ENCODE measurements around the gene DENND1A. TPM values are rescaled to one million over a fixed set of nuclear protein-coding genes. Genes with fewer than 3 reads are reported as not detected.

DENND1A gene
- total RNA-seq, 3 donors from 2014 or later, result 18.4 to 21.3 (median 20.1) TPM

DNA sequence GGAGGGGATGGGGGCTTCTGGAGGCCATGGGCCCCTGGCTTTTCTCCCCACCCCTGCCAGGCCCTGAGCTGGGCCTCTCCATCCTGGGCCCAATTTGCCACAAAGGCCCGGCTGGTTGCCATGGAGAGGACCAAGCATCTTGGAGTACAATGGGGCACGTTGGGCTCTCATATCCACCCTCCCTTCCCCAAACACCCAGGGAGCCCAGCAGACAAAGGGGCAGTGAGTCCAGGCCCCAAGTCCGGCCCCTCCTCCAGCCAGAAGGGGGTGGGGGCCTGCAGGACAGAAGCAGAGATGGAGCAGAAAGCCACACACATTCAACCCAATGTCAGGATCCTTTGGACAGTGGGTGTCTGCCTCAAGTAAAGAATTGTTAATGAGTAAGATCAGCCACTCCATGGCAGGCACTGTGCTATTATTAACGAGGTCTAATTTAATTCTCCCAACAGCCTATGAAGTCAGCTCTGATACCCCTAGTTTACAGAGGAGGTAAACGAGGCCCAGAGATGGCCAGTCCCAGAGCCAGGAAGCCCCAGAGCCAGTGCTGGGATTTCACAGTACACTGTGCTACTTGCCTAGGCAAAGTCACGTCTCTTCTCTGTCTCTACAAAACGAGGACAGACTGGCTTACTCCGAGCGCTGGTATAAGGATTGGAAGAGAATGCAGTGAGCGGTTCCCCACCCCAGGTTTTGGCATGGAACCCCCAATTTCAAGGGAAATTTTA lies 571.6 kb downstream of the DENND1A start:
- H3K27ac ChIP-seq, result no peak overlapping the region
- no peaks in the 10 kb centered on the region for H3K27me3 ChIP-seq
- no peak for DNase-seq (ENCODE audit: low spot score in 2 of 2)
- TF ChIP-seq POLR2AphosphoS5 (IDR thresholded peaks at IDR 0.05) (no peak), POLR2A (IDR thresholded peaks at IDR 0.05) (no peak)
- TF ChIP-seq, protein P1, sequence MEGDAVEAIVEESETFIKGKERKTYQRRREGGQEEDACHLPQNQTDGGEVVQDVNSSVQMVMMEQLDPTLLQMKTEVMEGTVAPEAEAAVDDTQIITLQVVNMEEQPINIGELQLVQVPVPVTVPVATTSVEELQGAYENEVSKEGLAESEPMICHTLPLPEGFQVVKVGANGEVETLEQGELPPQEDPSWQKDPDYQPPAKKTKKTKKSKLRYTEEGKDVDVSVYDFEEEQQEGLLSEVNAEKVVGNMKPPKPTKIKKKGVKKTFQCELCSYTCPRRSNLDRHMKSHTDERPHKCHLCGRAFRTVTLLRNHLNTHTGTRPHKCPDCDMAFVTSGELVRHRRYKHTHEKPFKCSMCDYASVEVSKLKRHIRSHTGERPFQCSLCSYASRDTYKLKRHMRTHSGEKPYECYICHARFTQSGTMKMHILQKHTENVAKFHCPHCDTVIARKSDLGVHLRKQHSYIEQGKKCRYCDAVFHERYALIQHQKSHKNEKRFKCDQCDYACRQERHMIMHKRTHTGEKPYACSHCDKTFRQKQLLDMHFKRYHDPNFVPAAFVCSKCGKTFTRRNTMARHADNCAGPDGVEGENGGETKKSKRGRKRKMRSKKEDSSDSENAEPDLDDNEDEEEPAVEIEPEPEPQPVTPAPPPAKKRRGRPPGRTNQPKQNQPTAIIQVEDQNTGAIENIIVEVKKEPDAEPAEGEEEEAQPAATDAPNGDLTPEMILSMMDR (IDR thresholded peaks at IDR 0.05), result no peak
- no peak overlapping the region for H3K4me3 ChIP-seq
- intact Hi-C loops (cut with DNase I; ENCODE audit: low total_unique reads), result no loop called here
- no peaks in the 10 kb centered on the region for H3K36me3 ChIP-seq
- H3K4me1 ChIP-seq, result no peaks in the 10 kb centered on the region
- H3K9me3 ChIP-seq, result no peaks in the 10 kb centered on the region

DNA sequence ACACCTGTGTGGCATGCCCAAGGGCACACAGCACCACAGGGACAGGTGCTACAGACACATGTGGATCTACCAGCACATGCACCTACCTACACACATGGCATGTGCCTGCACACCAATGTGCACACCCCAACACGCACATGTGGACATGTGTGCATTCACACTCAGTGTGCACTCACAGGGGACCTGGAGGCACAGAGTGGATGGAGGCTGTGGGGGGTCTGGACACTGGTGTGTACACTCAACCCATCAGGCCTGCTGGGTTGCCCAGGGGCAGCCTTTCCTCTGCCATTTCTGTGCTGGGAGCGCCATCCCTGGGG lies 572.2 kb downstream of the DENND1A start:
- DNase-seq (ENCODE audit: low spot score in 2 of 2), result no peak
- no peaks in the 10 kb centered on the region for H3K36me3 ChIP-seq
- no peaks in the 10 kb centered on the region for H3K9me3 ChIP-seq
- H3K27ac ChIP-seq, result no peak overlapping the region
- no peaks in the 10 kb centered on the region for H3K4me1 ChIP-seq
- intact Hi-C loops (cut with DNase I; ENCODE audit: low total_unique reads), result no loop called here
- H3K27me3 ChIP-seq, result no peaks in the 10 kb centered on the region
- no peak overlapping the region for H3K4me3 ChIP-seq
- no peak for TF ChIP-seq POLR2AphosphoS5 (IDR thresholded peaks at IDR 0.05)
- TF ChIP-seq, protein P1 (IDR thresholded peaks at IDR 0.05), result no peak
- no peak for TF ChIP-seq POLR2A (IDR thresholded peaks at IDR 0.05)

DNA sequence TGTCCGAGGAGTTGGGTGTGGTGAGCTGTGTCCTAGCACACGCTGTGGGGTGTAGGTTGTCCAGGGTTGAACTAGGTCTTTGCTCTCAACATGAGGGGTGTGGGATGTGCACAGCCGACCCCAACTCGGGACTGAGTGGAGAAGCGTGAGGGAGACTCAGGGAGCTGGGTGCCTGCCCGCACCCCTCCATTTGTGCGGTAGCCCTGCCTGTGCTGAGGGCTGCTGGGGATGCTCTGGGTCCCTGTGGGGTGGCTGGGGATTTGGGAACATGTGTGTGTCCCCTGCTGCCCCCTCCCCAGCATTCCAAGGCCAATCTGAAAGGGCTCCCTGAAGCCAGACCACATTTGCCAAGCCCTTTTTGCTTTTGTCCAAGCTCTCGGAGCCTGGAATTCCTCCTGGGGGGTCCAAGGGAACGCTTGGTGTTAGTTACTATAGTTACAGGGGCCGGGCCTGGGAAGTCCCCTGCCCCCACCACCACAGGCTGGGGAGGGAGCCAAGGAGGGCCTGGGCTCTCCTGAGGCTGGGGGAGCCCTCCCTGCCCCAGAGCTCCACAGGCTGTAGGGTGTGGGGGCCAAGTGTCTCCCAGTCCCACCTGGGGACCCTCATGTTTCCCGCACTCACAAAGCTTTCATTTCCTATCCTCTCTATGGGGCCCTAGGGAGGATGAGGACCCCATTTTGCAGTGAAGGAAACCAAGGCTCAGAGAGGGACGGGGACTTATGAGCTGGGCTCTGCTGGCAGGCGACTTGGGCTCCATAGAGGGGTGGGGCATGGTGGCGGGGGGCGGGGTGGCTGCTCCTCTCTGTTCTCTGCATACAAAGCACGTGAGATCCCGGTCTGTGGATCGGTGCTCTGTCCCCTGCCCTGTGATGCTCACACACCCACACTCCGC lies 572.8 kb downstream of the DENND1A start:
- no peaks in the 10 kb centered on the region for H3K27me3 ChIP-seq
- H3K4me1 ChIP-seq, result no peaks in the 10 kb centered on the region
- H3K27ac ChIP-seq, result no peak overlapping the region
- H3K4me3 ChIP-seq, result no peak overlapping the region
- H3K9me3 ChIP-seq, result no peaks in the 10 kb centered on the region
- intact Hi-C loops (cut with DNase I; ENCODE audit: low total_unique reads), result no loop called here
- H3K36me3 ChIP-seq, result no peaks in the 10 kb centered on the region
- TF ChIP-seq POLR2A (IDR thresholded peaks at IDR 0.05) (no peak), POLR2AphosphoS5 (IDR thresholded peaks at IDR 0.05) (no peak)
- TF ChIP-seq, protein P1 (IDR thresholded peaks at IDR 0.05), result no peak
- DNase-seq (ENCODE audit: low spot score in 2 of 2), result no peak

DNA sequence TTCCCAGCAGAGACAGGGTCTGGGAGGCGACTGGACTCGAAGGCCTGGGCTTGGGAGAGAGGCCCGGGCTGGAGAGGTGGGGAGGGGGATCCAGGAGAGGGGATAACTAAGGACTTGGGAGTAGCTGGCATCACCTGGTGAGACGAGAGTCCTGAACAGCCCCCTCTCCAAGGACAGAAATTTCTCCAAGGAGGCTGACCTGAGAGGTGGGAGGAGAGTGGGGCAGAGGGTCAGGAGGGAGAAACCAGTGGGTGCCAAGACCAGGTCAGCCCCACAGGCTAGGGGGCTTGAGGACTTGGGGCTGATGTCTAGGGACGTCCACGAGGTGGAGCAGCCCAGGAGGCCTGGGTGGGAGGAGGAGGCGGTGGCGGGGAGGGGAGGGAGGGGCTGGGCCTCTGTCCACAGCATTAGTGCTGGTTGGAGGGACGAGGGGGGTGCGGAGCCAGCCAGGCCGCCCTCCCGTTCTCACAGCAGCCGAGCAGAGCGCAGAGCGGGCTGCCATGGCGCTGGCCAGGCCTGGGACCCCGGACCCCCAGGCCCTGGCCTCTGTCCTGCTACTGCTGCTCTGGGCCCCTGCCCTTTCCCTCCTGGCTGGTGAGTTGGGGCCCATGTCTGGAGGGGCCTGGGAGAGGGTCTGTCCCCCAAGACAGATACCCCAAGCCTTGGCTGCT lies 574.0 kb downstream of the DENND1A start, which contains the start of gene CRB2:
Gene CRB2 (plus strand): TSS at position 437 of the 671 bp plus-strand sequence. CDS start 64 bp downstream, at position 501.
- intact Hi-C loops (cut with DNase I; ENCODE audit: low total_unique reads), result no loop called here
- Histone ChIP-seq H3K9me3 (no peaks in the 10 kb centered on the region), H3K27ac (no peak within 1 kb of the TSS), H3K4me1 (no peaks in the 10 kb centered on the region), H3K4me3 (peak within 1 kb of the TSS in 1 of 3 donors; percentile 15), H3K27me3 (no peaks in the 10 kb centered on the region), H3K36me3 (no peaks in the 10 kb centered on the region)
- no peak for DNase-seq (ENCODE audit: low spot score in 2 of 2)
- no peak for TF ChIP-seq POLR2A (IDR thresholded peaks at IDR 0.05)
- TF ChIP-seq POLR2AphosphoS5 (IDR thresholded peaks at IDR 0.05), result no peak

DNA sequence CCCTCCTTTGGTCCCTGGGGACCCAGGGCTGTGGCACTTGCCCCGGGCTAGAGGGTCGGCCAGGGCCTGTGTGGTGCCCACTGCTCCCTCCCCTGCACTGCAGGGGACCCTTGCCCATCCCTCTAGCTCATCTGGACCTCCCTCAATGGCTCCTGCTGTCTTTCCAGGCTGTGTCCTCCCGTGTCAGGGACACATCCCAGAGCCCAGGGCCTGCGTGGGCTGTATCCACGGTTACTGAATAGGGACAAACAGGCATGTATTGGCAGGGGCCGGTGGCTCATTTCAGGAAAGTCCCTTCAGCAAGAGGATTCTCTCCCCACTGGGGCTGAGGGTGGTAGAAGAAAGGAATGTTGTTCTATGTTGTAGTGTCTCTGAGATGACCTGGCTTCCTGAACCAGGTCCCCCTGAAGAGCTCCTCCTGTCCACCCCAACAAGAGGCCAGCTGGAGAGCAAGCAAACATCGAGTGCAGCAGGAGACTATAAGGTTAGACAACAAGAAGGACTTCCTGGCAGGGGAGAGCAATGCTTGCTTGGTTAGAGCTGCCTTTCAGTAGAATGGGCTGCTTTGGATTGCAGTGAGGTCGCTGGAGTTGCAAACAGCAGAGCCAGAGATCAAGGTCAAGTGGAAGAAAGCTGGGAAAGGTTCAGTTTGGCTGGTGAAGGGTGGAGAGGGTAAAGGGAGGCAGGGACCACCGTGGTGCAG lies 575.0 kb downstream of the DENND1A start:
- Histone ChIP-seq H3K9me3 (no peaks in the 10 kb centered on the region), H3K27ac (peak overlapping the region in 1 of 2 donors; percentile 4), H3K27me3 (no peaks in the 10 kb centered on the region), H3K4me3 (no peak overlapping the region), H3K4me1 (no peaks in the 10 kb centered on the region), H3K36me3 (no peaks in the 10 kb centered on the region)
- peak in 1 of 2 donors; percentile 66 for DNase-seq (ENCODE audit: low spot score in 2 of 2)
- intact Hi-C loops (cut with DNase I; ENCODE audit: low total_unique reads), result no loop called here
- TF ChIP-seq POLR2AphosphoS5 (IDR thresholded peaks at IDR 0.05) (no peak), POLR2A (IDR thresholded peaks at IDR 0.05) (no peak)
- TF ChIP-seq, protein P1 (IDR thresholded peaks at IDR 0.05), result no peak
